ENCODE data around the gene OR56A3.

DNA sequence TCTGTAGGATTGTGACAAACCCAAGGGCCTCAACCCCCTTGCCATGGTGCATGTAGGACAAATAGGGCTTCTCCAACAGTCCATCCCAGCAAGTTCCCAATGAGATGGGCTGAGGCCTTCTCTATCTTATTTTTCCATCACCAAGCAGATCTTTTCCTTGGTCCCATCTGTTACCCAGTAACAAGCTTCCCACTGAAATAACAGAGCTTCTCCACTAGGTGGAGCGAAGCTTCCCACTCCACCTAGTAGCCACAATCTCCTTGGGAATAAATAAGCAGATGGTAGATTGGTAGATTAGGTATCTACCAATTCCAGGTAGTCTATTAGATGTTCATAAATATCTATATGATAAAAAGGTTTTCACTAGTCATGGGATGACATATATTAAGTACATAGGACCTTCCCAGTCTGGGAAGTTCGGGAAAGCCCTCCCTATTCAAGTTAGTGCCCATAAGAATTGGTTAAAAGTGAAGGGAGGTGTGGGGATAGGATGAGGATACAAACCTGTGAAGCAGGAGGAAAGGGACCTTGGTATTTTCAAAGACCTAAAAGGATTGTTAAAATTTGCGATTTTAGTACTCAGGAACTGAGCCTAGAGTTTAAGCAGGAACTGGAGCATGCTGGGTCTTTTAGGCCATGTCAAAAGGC is 50.7 kb downstream of the OR56A3 start:
- TF ChIP-seq, protein P1, sequence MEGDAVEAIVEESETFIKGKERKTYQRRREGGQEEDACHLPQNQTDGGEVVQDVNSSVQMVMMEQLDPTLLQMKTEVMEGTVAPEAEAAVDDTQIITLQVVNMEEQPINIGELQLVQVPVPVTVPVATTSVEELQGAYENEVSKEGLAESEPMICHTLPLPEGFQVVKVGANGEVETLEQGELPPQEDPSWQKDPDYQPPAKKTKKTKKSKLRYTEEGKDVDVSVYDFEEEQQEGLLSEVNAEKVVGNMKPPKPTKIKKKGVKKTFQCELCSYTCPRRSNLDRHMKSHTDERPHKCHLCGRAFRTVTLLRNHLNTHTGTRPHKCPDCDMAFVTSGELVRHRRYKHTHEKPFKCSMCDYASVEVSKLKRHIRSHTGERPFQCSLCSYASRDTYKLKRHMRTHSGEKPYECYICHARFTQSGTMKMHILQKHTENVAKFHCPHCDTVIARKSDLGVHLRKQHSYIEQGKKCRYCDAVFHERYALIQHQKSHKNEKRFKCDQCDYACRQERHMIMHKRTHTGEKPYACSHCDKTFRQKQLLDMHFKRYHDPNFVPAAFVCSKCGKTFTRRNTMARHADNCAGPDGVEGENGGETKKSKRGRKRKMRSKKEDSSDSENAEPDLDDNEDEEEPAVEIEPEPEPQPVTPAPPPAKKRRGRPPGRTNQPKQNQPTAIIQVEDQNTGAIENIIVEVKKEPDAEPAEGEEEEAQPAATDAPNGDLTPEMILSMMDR (conservative IDR thresholded peaks at IDR 0.05; ENCODE audit: low read depth, low read length), result peak; percentile 66
- TF ChIP-seq EZH2phosphoT487 (IDR thresholded peaks at IDR 0.05; ENCODE audit: borderline replicate concordance, low read length), result no peak
